H1 (cell line): ENCODE measurements around the gene PDRG1. TPM values are rescaled to one million over a fixed set of nuclear protein-coding genes. Genes with fewer than 3 reads are reported as not detected.
A peak's percentile ranks its signal among the peaks of the same experiment; 100 is the strongest.

Experiments
- CTCF ChIA-PET: fragments of 300-600 bp; sonication (Branson Sonifier 250); formaldehyde crosslinking; loops from one replicate; lab custom pipeline; 2021; ENCODE audit not compliant: partially characterized antibody; lab: Charles Lee
- POLR2A ChIA-PET: fragments of 300-600 bp; sonication (Branson Sonifier 250); formaldehyde crosslinking; loops from one replicate; lab custom pipeline; 2021; ENCODE audit warnings: inconsistent platforms; ENCODE audit not compliant: partially characterized antibody; lab: Charles Lee
- DNase-seq, 2 experiments: peaks; one replicate each; pipeline versions ENCODE4 v3.0.0 to v3.0.0-alpha.2; 2010 to 2022; ENCODE audit warnings: low spot score in 2 of 2, low read depth in 1 of 2, mixed read lengths in 1 of 2
- FAIRE-seq: peaks from 2 replicates; lab custom pipeline; 2011; peaks lifted over from hg19 to GRCh38; lab: Jason Lieb, UNC
- H2AFZ ChIP-seq: 2 replicates; pipeline ENCODE4 v1.8.1; 2012; ENCODE audit warnings: low read length, inconsistent platforms
- H2AK5ac ChIP-seq: 2 replicates; pipeline ENCODE4 v1.6.1; 2013; ENCODE audit warnings: low read depth, low read length
- H2BK120ac ChIP-seq: replicated peaks from 2 replicates; pipeline ENCODE3; 2013; ENCODE audit warnings: low read depth, low read length, inconsistent platforms
- H2BK12ac ChIP-seq: 2 replicates; pipeline ENCODE4 v1.6.1; 2013; ENCODE audit warnings: low read depth, low read length
- H2BK15ac ChIP-seq: 2 replicates; pipeline ENCODE4 v1.6.1; 2013; ENCODE audit warnings: low read length
- H2BK20ac ChIP-seq: 2 replicates; pipeline ENCODE4 v1.6.1; 2013; ENCODE audit warnings: low read length
- H2BK5ac ChIP-seq: 2 replicates; pipeline ENCODE4 v1.6.1; 2013; ENCODE audit warnings: low read depth, low read length
- H3K14ac ChIP-seq: 2 replicates; pipeline ENCODE4 v1.6.1; 2013; ENCODE audit warnings: inconsistent platforms; ENCODE audit not compliant: insufficient read length
- H3K18ac ChIP-seq: 2 replicates; pipeline ENCODE4 v1.6.1; 2013; ENCODE audit warnings: low read length; ENCODE audit errors: extremely low read depth
- H3K23ac ChIP-seq: 2 replicates; pipeline ENCODE4 v1.6.1; 2013; ENCODE audit warnings: inconsistent platforms; ENCODE audit not compliant: insufficient read length
- H3K23me2 ChIP-seq: 2 replicates; pipeline ENCODE4 v1.6.1; 2013; ENCODE audit warnings: low read depth, low read length
- H3K27ac ChIP-seq: 2 replicates; pipeline ENCODE4 v1.6.1; 2011; ENCODE audit warnings: low read depth, low read length, inconsistent platforms
- H3K27me3 ChIP-seq, 4 experiments: replicated peaks in 1 of 4; 1 replicate in 1 of 4; 2 replicates in 3 of 4; pipeline versions ENCODE4 v1.6.1 to v1.8.1; 2011 to 2013; ENCODE audit warnings: low read length in 3 of 4, mild to moderate bottlenecking in 3 of 4, inconsistent platforms in 2 of 4, mixed read lengths in 2 of 4, moderate library complexity in 1 of 4; ENCODE audit not compliant: control insufficient read depth in 3 of 4, insufficient read depth in 3 of 4; ENCODE audit errors: extremely low read depth in 1 of 4
- H3K36me3 ChIP-seq, 4 experiments: 2 replicates each; pipeline versions ENCODE4 v1.6.1 to v1.8.1; 2011 to 2013; ENCODE audit warnings: mild to moderate bottlenecking in 4 of 4, low read length in 3 of 4, moderate library complexity in 2 of 4, control low read depth in 1 of 4, inconsistent platforms in 1 of 4; ENCODE audit not compliant: insufficient read depth in 4 of 4, control insufficient read depth in 2 of 4
- H3K4ac ChIP-seq: replicated peaks from 2 replicates; pipeline ENCODE3; 2013; ENCODE audit warnings: low read length, low read depth, mixed read lengths, inconsistent platforms; ENCODE audit not compliant: insufficient read length
- H3K4me1 ChIP-seq, 4 experiments: replicated peaks in 1 of 4; 1 replicate in 1 of 4; 2 replicates in 3 of 4; pipeline versions ENCODE4 v1.6.1 to v1.8.1; 2011 to 2013; ENCODE audit warnings: low read length in 3 of 4, inconsistent platforms in 2 of 4, mixed read lengths in 1 of 4; ENCODE audit not compliant: insufficient read depth in 4 of 4, control insufficient read depth in 3 of 4
- H3K4me2 ChIP-seq, 2 experiments: 2 replicates each; pipeline versions ENCODE4 v1.6.1 to v1.8.1; 2011 to 2013; ENCODE audit warnings: low read depth in 2 of 2, low read length in 2 of 2, control low read depth in 1 of 2, inconsistent platforms in 1 of 2, mild to moderate bottlenecking in 1 of 2; ENCODE audit not compliant: insufficient read depth in 1 of 2
- H3K4me3 ChIP-seq, 4 experiments: fragments of 200-600, 300-600 bp in 1 of 4; sonication (generic), shearing (Covaris generic), sonication (Bioruptor Twin) in 1 of 4; 2 replicates each; pipeline versions ENCODE4 v1.5.1 to v1.8.1; 2011 to 2016; ENCODE audit warnings: low read length in 4 of 4, low read depth in 3 of 4, control low read depth in 2 of 4, inconsistent platforms in 2 of 4, mild to moderate bottlenecking in 2 of 4, mixed read lengths in 1 of 4, moderate library complexity in 1 of 4; ENCODE audit not compliant: insufficient read depth in 2 of 4; ENCODE audit errors: extremely low read depth in 1 of 4
- H3K56ac ChIP-seq: replicated peaks from 2 replicates; pipeline ENCODE3; 2013; ENCODE audit warnings: low read depth, mild to moderate bottlenecking, mixed read lengths, low read length, inconsistent platforms; ENCODE audit not compliant: insufficient read length
- H3K79me1 ChIP-seq: 2 replicates; pipeline ENCODE4 v1.6.1; 2013; ENCODE audit warnings: low read depth, low read length, control low read depth
- H3K79me2 ChIP-seq, 2 experiments: 2 replicates each; pipeline versions ENCODE4 v1.6.1 to v1.8.1; 2012 to 2013; ENCODE audit warnings: low read length in 2 of 2, mild to moderate bottlenecking in 2 of 2, inconsistent platforms in 1 of 2; ENCODE audit not compliant: insufficient read depth in 2 of 2, control insufficient read depth in 1 of 2
- H3K9ac ChIP-seq, 4 experiments: replicated peaks in 1 of 4; 1 replicate in 1 of 4; 2 replicates in 3 of 4; pipeline versions ENCODE4 v1.6.1 to v1.8.1; 2011 to 2013; ENCODE audit warnings: low read depth in 3 of 4, low read length in 3 of 4, control low read depth in 2 of 4, mild to moderate bottlenecking in 2 of 4, moderate library complexity in 2 of 4, inconsistent platforms in 1 of 4; ENCODE audit errors: extremely low read depth in 1 of 4
- H3K9me3 ChIP-seq, 2 experiments: 2 replicates each; pipeline versions ENCODE4 v1.6.1 to v1.8.1; 2012 to 2013; ENCODE audit warnings: mild to moderate bottlenecking in 2 of 2, moderate library complexity in 2 of 2, control low read depth in 1 of 2, inconsistent platforms in 1 of 2, low read depth in 1 of 2, low read length in 1 of 2, mixed read lengths in 1 of 2; ENCODE audit not compliant: insufficient read depth in 2 of 2
- H4K20me1 ChIP-seq, 2 experiments: replicated peaks in 1 of 2; 2 replicates each; pipeline versions ENCODE3 to v1.8.1; 2011 to 2013; ENCODE audit warnings: inconsistent platforms in 2 of 2, low read length in 2 of 2, mild to moderate bottlenecking in 1 of 2; ENCODE audit not compliant: insufficient read depth in 2 of 2, control insufficient read depth in 1 of 2
- H4K5ac ChIP-seq: 2 replicates; pipeline ENCODE4 v1.6.1; 2013; ENCODE audit warnings: low read length, low read depth, mixed read lengths, inconsistent platforms; ENCODE audit not compliant: insufficient read length
- H4K8ac ChIP-seq: 2 replicates; pipeline ENCODE4 v1.8.0; 2013; ENCODE audit warnings: mild to moderate bottlenecking, moderate library complexity, low read length, inconsistent platforms; ENCODE audit not compliant: insufficient read depth; ENCODE audit errors: extremely low read depth
- H4K91ac ChIP-seq: replicated peaks from 2 replicates; pipeline ENCODE3; 2013; ENCODE audit warnings: low read length, mixed read lengths, inconsistent platforms; ENCODE audit not compliant: insufficient read length
- GTF2F1 ChIP-seq: IDR thresholded peaks from 2 replicates; pipeline ENCODE4 v1.6.1; 2012; ENCODE audit warnings: low read depth, low read length, improper control_type of control experiment, borderline replicate concordance
- TAF7 ChIP-seq: optimal IDR thresholded peaks from 2 replicates; pipeline ENCODE3; 2011; ENCODE audit warnings: low read depth, mild to moderate bottlenecking, inconsistent platforms, low read length, moderate library complexity, borderline replicate concordance
- WGBS, 2 experiments: shearing (Covaris generic) in 1 of 2; methylation state at CpG; one replicate each; pipeline versions ENCODE4 v1.1.6 to v1.1.7; 2013 to 2015; ENCODE audit warnings: low lambda C conversion rate in 2 of 2, mixed read lengths in 2 of 2, inconsistent platforms in 1 of 2, low coverage in 1 of 2, missing lambda C conversion rate in 1 of 2; ENCODE audit not compliant: insufficient replicate concordance in 2 of 2, insufficient coverage in 1 of 2, insufficient read length in 1 of 2; ENCODE audit errors: extremely low coverage in 1 of 2, missing lambda C conversion rate in 1 of 2; 5-methylcytosine and 5-hydroxymethylcytosine counted together
- polyA plus RNA-seq, 7 experiments: library from polyadenylated mRNA; depleted of rRNA in 3 of 7; stranded (reverse) in 5 of 7; unstranded in 2 of 7; fragments of >200 nt in 5 of 7; fragments of 200-250 nt in 2 of 7; gene quantifications; 1 replicate in 5 of 7; 2 replicates in 1 of 7; 4 replicates in 1 of 7; pipeline versions ENCODE4 v1.2.1 to v1.2.3, GENCODE V29; 2011 to 2013; ENCODE audit warnings: missing spikeins in 2 of 7, mixed read lengths in 2 of 7
- total RNA-seq: library from RNA; stranded (reverse); fragmentation: NEBNext Ultra II Directional; extraction: Animal tissue kit (Norgen Biotek cat#: 25700); gene quantifications from 2 replicates; pipeline ENCODE4 v1.2.1, GENCODE V29; 2021

The PDRG1 gene
- total and polyA plus RNA-seq, 2 of the 8 experiments (the other 6 are each of a cell fraction or from before 2014, with no cell fraction given) = 14.2 to 20.8 TPM

GRCh38 chr20:31949877-31950646, 1.8 kb downstream of the PDRG1 start:
- DNase-seq (no peak), FAIRE-seq (no peak)
- no peak overlapping the region for H3K14ac ChIP-seq
- ChIA-PET CTCF (interaction anchor here (0.6 to 8.3 kb wide), 12 partner anchors 8 to 140 kb away, joined by 3 to 88 read pairs (median 10); no protein-coding TSS in a partner anchor), POLR2A (interaction anchor here (1.0 to 1.4 kb wide), 2 partner anchors 14 to 112 kb away, joined by 3 read pairs; no protein-coding TSS in a partner anchor)
- peaks cover 2 to 6% of the 10 kb centered on the region in 2 experiments for H3K9me3 ChIP-seq
- no peak overlapping the region for H2BK20ac ChIP-seq
- H3K18ac ChIP-seq = no peak overlapping the region
- H2BK15ac ChIP-seq = no peak overlapping the region
- peak overlapping the region in 1 of 4 experiments; percentile 93; a peak in 2 of 8 replicates for H3K4me3 ChIP-seq
- no peaks in the 10 kb centered on the region; the same call in 1 of the 2 replicates for H3K79me1 ChIP-seq
- H3K4me2 ChIP-seq = peak overlapping the region; percentile 67 to 92; a peak in 2 of 4 replicates
- no peak overlapping the region for H4K91ac ChIP-seq
- no peaks in the 10 kb centered on the region for H3K27me3 ChIP-seq
- H3K23me2 ChIP-seq = peaks cover 2% of the 10 kb centered on the region; the same call in 1 of the 2 replicates
- H3K56ac ChIP-seq = no peak overlapping the region
- no peak overlapping the region for H3K27ac ChIP-seq
- no peak overlapping the region for H3K23ac ChIP-seq
- H2AK5ac ChIP-seq = no peak overlapping the region
- no peak overlapping the region for H4K5ac ChIP-seq
- peaks cover 7 to 21% of the 10 kb centered on the region in 2 experiments; a peak in 3 of 4 replicates for H3K79me2 ChIP-seq
- H4K20me1 ChIP-seq = peaks cover 5 to 6% of the 10 kb centered on the region in 2 experiments
- H3K4ac ChIP-seq = no peak overlapping the region
- TF ChIP-seq TAF7 = no peak
- no peak for TF ChIP-seq GTF2F1
- TF ChIP-seq, all 59 proteins: peak for 0
- Histone ChIP-seq H2BK5ac (no peak overlapping the region), H3K9ac (no peak overlapping the region), H2AFZ (no peak overlapping the region), H2BK12ac (no peak overlapping the region), H3K4me1 (peaks cover 0 to 6% (median 1%) of the 10 kb centered on the region in 4 experiments; a peak in 3 of 7 replicates), H3K36me3 (peaks cover 32 to 45% (median 41%) of the 10 kb centered on the region in 4 experiments), H4K8ac (no peak overlapping the region), H2BK120ac (no peak overlapping the region)
- 89% methylated on average over 9 of the region's 9 CpGs; no CpG with 5 or more reads in 1 of the 2 experiments for WGBS, 2 experiments
